HUES6 (cell line): Measurements from ENCODE around the gene TMEM144.

Source experiments
- H3K27ac ChIP-seq: 2 replicates; pipeline ENCODE4 v1.7.0; 2013; ENCODE audit warnings: low read depth, mild to moderate bottlenecking, low read length, inconsistent platforms
- H3K27me3 ChIP-seq: 2 replicates; pipeline ENCODE4 v1.6.1; 2013; ENCODE audit warnings: low read length; ENCODE audit not compliant: control insufficient read depth, insufficient read depth
- H3K36me3 ChIP-seq: 2 replicates; pipeline ENCODE4 v1.6.1; 2013; ENCODE audit warnings: low read length; ENCODE audit not compliant: control insufficient read depth, insufficient read depth
- H3K4me1 ChIP-seq: 2 replicates; pipeline ENCODE4 v1.6.1; 2013; ENCODE audit warnings: low read length; ENCODE audit not compliant: control insufficient read depth, insufficient read depth
- H3K4me3 ChIP-seq: 2 replicates; pipeline ENCODE4 v1.5.1; 2013; ENCODE audit warnings: low read depth, low read length
- H3K9ac ChIP-seq: one replicate; pipeline ENCODE4 v1.6.1; 2013; ENCODE audit warnings: mild to moderate bottlenecking, low read length
- H3K9me3 ChIP-seq: 2 replicates; pipeline ENCODE4 v1.6.1; 2013; ENCODE audit warnings: low read depth, low read length; ENCODE audit not compliant: control insufficient read depth, insufficient read depth

The TMEM144 gene

DNA sequence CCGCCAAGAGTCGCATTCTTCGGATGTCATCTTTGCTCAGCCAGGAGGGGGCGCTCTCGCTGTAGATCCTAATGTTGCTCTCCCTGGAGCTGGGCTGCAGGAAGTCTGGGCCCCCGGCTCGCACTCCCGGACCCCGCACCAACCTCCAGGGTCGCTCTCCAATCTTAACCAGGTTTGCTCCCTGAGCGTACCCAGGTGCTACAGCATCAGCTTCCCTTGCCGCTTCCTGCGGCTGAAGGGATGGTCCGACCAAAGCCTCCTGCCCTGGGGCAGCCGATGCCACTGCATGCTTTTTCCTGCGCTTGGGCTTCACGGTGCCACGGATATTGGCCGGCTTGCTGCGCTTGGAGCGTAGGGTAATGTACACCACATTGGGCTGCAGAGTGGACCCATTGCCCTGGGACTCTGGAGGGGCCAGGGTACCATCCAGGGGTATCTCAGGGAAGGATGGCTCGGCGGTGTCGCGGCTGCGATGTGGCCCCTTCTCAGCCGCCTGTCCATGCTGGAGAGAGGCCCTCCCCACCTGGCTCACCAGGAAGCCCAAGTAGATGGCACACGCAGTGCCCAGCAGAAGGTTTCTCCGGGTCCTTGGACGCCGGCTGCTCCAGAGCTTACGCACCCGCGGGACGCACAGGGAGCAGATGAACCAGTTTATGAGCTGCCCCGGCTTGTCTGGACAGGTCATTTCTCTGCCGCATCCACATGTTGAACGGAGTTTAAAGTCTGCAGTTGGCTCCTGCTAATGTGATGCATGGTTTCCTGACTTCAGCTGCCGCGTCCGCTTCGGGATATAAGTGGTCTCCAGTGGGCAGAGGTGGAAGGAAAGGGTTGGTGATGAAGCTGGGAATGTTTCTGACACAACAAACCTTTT is 39.4 kb upstream of the TMEM144 start:
- Histone ChIP-seq H3K9ac (no peak overlapping the region), H3K27me3 (no peaks in the 10 kb centered on the region), H3K27ac (no peak overlapping the region), H3K36me3 (no peaks in the 10 kb centered on the region), H3K4me1 (0 out of 2 replicates have a peak, but pooled peaks cover 3% of the 10 kb centered on the region), H3K9me3 (no peaks in the 10 kb centered on the region), H3K4me3 (no peak overlapping the region)

DNA sequence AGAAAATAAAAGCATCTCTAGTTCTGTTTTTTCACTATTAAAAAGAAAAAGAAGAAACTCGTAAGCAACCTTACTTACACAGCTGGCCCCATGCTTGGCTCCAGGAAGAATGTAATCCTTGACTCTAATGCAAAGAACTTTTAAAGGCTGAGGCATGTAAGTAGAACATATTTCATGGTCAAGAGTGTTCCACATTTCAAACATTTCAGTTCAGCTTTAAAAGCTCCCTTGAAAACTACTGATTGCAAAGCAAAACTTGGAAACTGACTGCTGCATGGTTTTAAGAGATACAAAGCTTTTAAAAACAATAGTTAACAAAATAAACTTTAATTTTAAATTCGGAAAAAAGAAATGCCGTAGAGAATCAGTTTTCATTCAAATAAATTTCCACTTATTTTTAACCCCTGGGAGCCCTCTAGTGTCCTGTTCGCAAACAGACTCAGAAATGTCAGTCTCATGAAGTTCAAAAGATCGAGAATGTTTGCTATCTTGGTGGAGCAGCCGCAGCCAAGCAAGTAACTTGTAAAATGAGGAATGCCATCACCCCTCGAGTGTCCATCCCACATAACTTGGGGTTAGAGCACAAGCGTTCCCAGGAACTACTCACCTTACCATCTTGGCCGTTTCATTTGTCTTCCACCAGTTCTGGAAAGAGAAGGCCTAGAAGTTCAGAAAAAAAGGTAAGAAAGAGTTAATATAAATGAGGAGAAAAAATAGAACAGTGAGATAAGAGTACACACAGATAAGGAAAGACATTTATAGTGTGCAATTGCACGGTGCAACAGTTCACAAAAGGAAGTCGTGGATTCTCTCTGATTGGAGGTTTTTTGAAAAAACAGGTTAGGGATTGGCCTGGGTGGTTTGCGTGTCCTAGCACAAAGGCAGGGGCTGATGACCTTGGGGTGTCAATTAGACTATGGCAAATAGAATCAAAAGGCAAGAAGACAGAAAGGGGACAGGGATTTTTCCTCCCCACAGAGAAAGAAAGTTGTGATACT is 37.7 kb upstream of the TMEM144 start, which contains the start of gene GASK1B:
Gene GASK1B, minus strand, starts transcription at position 765 of the 998 bp plus-strand sequence. CDS start 1,650 bp downstream, outside the sequence.
- H3K4me3 ChIP-seq, result no peak within 1 kb of the TSS

DNA sequence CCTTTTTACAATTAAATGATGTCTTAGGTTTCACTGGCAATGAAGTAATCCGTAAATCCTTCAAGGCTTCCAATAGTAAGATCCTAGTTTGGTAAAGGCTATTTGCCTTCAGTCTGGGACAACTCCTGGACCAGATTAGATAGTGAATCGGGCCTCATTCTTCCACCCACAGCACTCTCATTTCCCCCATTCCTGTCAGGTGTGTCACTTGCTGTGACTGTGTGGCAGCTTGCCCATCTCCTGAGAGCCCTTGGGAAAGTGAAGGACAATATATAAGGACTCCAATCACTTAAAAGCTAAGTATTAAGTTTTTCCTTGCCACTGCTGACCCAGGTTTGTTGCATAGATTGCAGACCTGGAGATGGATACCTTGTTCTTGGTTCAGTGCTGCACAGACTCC is 34.2 kb upstream of the TMEM144 start:
- Histone ChIP-seq H3K4me1 (0 out of 2 replicates have a peak, but pooled peaks cover 3% of the 10 kb centered on the region), H3K9me3 (no peaks in the 10 kb centered on the region), H3K27me3 (no peaks in the 10 kb centered on the region), H3K36me3 (no peaks in the 10 kb centered on the region), H3K9ac (no peak overlapping the region), H3K4me3 (no peak overlapping the region), H3K27ac (no peak overlapping the region)

More for the DNA sequence above, 37.7 kb upstream of the TMEM144 start, which contains the start of gene GASK1B:
- Histone ChIP-seq H3K4me1 (0 out of 2 replicates have a peak, but pooled peaks cover 3% of the 10 kb centered on the region), H3K27ac (0 out of 2 replicates have a peak within 1 kb of the TSS, but pooled peaks have one; percentile 31), H3K9ac (no peak within 1 kb of the TSS), H3K36me3 (no peaks in the 10 kb centered on the region), H3K27me3 (no peaks in the 10 kb centered on the region), H3K9me3 (no peaks in the 10 kb centered on the region)

DNA sequence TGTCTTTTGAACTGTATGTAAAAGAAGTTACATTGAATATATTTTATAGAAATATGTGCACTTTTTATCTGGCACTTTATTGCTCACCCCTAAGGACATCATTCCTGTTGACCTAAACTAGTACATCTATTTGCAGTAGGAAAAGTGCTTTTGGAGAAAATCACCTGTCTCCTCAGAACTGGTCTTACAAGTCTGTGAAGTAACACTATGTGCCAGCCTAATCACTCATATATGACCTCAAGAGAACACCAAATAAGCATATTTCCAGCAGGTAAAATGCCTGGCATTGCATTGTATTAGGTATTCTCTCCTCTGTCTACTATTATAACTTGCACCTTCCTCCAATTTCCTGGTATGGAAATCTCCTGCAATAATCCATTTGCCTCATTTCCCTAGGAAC is 33.5 kb upstream of the TMEM144 start:
- no peaks in the 10 kb centered on the region for H3K27me3 ChIP-seq
- H3K27ac ChIP-seq, result no peak overlapping the region
- 0 out of 2 replicates have a peak, but pooled peaks cover 3% of the 10 kb centered on the region for H3K4me1 ChIP-seq
- H3K4me3 ChIP-seq, result no peak overlapping the region
- no peak overlapping the region for H3K9ac ChIP-seq
- H3K9me3 ChIP-seq, result no peaks in the 10 kb centered on the region
- H3K36me3 ChIP-seq, result no peaks in the 10 kb centered on the region

DNA sequence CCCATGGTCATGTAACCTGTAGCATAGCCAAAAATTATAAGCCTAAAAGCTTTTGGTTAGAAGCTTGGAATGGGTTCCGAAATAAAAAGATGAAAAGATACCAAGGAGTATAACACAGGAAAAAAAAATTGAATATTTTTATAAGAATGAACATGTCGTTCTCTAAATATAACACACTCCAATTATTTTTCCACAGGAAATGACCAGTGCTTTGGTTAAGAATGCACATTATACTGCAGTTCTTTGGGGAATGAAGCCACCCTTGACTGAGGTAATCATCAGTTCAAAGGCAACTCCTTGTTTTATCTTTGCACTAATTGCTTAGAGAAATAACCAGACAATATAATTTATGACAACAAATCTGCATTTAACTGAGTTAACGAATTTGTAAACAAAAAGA is 30.8 kb upstream of the TMEM144 start:
- Histone ChIP-seq H3K4me1 (no peaks in the 10 kb centered on the region), H3K27me3 (no peaks in the 10 kb centered on the region), H3K36me3 (no peaks in the 10 kb centered on the region), H3K27ac (no peak overlapping the region), H3K4me3 (no peak overlapping the region), H3K9ac (no peak overlapping the region), H3K9me3 (no peaks in the 10 kb centered on the region)

DNA sequence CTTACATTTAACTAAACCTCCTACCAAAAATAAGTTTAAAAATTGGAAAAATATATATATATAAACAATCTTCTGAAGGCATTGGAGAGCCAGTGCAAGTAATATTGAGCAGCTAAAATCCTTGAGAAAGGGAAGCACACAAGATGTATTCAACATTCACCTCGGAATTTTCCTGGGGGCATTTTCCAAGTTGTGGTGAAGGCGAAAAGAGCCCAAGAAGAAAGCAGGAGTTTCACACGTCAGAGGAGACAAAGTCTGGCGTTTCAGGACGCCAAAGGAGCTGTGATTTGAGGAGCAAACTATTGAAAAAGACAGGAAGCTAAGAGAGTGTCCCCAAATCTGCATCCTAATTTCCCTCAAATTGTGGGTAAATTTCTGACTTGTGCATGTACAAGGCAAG is 28.4 kb upstream of the TMEM144 start:
- Histone ChIP-seq H3K36me3 (no peaks in the 10 kb centered on the region), H3K9ac (no peak overlapping the region), H3K27me3 (no peaks in the 10 kb centered on the region), H3K27ac (no peak overlapping the region), H3K9me3 (no peaks in the 10 kb centered on the region), H3K4me3 (no peak overlapping the region), H3K4me1 (no peaks in the 10 kb centered on the region)

DNA sequence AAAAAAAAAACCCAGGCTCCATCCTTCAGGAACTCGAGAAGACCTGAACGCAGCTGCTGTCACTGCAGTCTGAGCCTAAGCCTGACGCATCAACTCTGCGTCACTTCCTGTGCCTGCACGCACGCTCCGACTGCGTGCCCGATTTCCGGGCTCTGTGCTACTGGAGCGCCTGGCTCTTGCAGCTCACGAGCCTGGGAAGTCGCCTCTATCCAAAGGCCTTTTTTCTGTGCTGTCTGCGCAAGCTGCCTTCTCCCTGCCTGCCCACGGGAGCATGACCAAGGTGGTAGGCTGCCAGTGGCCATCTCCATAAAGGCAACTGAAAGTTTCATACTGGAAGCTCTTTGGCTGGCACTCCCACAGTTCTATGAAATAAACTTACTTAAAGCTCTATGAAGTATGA is 27.6 kb upstream of the TMEM144 start:
- Histone ChIP-seq H3K27ac (no peak overlapping the region), H3K9me3 (no peaks in the 10 kb centered on the region), H3K4me1 (no peaks in the 10 kb centered on the region), H3K27me3 (no peaks in the 10 kb centered on the region), H3K4me3 (no peak overlapping the region), H3K9ac (no peak overlapping the region), H3K36me3 (no peaks in the 10 kb centered on the region)

DNA sequence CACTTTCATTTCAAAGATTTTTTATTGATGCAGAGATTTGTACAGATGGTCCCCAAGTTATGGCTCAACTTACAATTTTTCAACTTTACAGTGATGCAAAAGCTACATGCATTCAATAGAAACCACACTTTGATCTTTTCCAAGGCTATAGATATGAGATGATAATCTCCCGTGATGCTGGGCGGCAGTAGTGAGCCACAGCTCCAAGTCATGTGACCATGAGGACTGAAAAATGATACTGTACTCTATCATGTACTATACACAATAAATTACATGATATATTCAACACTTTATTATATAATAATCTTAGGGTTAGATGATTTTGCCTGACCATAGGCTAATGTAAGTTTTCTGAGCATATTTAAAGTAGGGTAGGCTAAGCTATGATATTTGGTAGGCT is 23.5 kb upstream of the TMEM144 start:
- no peaks in the 10 kb centered on the region for H3K4me1 ChIP-seq
- no peaks in the 10 kb centered on the region for H3K9me3 ChIP-seq
- H3K36me3 ChIP-seq, result no peaks in the 10 kb centered on the region
- no peak overlapping the region for H3K9ac ChIP-seq
- H3K4me3 ChIP-seq, result no peak overlapping the region
- H3K27me3 ChIP-seq, result no peaks in the 10 kb centered on the region
- H3K27ac ChIP-seq, result no peak overlapping the region

DNA sequence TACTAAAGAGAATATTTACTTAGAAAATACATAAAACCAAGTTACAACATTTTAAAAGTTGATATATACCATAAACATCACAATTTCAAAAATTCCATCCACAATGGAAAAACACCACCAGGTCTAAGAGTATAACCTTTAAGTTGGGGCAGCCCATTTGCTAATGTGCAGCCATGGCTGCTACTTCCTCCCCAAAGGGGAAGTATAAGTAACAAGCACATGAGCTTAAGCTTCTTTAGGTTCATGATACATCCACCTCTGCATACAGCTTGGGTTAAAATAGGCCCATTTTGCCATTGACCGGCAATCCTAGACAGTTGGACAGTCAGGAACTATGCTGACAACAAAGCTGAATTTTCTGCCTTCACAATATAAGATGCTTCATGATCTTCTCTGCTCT is 20.9 kb upstream of the TMEM144 start:
- no peaks in the 10 kb centered on the region for H3K36me3 ChIP-seq
- H3K4me3 ChIP-seq, result no peak overlapping the region
- H3K9me3 ChIP-seq, result no peaks in the 10 kb centered on the region
- no peak overlapping the region for H3K9ac ChIP-seq
- H3K27me3 ChIP-seq, result no peaks in the 10 kb centered on the region
- H3K4me1 ChIP-seq, result no peaks in the 10 kb centered on the region
- no peak overlapping the region for H3K27ac ChIP-seq

DNA sequence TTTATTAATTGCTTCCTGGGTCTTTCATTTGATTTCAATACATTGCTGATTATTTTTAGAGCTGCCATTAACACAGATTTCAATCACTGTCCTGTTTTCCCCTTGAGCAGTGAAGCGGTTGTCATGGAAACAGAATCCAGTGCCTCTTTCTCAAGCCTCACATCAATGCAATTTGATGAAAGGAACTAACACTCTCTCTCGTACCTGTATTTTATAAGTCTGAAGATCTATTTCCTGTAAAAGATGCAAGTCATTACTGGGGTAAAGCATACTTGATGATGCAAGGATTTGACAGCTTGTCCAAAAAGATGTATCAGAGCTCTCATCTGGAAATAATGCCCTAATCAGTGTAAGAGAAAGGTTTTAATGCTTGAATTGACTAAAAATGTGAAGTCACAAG is 19.6 kb upstream of the TMEM144 start:
- Histone ChIP-seq H3K4me3 (no peak overlapping the region), H3K27me3 (no peaks in the 10 kb centered on the region), H3K9me3 (no peaks in the 10 kb centered on the region), H3K27ac (no peak overlapping the region), H3K4me1 (no peaks in the 10 kb centered on the region), H3K36me3 (no peaks in the 10 kb centered on the region), H3K9ac (no peak overlapping the region)
